NCI-H187 treated with DMSO at 0.1 percent for 48 hours (cell line): ENCODE results near the gene KLHL17.
"Not testable (repeated sequence)": the region's sequence is repeated elsewhere in the genome, so short reads cannot be mapped to it uniquely, and the experiment has no call there.

Source experiments
- DNase-seq: peaks from one replicate; lab custom pipeline; 2025; lab: John Stamatoyannopoulos, UW

The KLHL17 gene

DNA sequence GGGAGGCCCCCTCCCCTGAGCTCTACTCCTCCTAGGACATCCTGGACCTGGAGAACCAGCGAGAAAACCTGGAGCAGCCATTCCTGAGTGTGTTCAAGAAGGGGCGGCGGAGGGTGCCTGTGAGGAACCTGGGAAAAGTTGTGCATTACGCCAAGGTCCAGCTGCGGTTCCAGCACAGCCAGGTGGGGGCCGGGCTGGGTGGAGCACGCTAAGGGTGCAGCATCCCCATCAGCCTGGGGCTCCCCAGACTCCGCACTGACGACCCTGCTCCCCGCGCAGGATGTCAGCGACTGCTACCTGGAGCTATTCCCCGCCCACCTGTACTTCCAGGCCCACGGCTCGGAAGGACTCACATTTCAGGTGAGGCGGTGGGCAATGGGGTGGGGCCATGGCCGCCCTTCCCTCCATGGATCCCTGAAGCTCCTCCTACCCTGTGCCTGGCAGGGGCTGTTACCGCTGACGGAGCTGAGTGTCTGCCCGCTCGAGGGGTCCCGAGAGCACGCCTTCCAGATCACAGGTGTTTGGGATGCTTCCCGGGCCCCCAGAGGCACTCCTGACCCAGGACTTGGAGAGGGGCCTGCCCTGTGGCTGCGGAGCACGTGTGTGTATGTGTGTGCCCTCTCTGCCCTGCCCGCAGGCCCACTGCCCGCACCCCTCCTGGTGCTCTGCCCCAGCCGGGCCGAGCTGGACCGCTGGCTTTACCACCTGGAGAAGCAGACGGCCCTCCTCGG lies 10.0 kb downstream of the KLHL17 start:
- DNase-seq, result no peak

DNA sequence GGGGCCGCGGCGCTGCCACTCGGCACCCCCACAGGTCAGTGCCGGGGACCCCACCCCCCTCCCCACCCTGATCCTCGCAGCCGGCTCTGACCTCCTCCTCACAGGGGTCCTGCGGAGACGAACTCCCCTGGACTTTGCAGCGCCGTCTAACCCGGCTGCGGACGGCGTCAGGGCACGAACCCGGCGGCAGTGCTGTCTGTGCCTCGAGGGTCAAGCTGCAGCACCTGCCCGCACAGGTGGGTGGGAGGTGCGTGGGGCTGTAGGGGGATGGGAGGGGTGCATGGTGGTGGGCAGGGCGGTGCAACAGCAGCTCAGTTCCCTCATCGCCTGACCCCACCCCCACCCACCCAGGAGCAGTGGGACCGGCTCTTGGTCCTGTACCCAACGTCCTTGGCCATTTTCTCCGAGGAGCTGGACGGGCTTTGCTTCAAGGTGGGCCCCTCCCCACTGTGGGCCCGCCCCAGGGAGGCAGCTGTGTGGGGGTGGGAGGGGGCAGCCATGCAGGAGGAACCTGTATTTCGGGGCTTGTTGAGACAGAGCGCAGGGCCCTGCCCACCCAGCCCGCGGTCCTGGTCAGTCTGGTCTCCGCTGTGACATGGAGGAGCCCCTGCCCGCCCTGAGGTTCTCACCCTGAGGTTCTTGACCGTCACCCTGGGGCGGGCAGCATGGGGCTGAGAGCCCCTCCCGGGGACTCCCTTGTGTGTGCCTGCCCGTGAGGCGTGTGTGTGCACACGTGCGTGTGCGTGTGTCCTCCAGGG lies 10.8 kb downstream of the KLHL17 start:
- no peak for DNase-seq

DNA sequence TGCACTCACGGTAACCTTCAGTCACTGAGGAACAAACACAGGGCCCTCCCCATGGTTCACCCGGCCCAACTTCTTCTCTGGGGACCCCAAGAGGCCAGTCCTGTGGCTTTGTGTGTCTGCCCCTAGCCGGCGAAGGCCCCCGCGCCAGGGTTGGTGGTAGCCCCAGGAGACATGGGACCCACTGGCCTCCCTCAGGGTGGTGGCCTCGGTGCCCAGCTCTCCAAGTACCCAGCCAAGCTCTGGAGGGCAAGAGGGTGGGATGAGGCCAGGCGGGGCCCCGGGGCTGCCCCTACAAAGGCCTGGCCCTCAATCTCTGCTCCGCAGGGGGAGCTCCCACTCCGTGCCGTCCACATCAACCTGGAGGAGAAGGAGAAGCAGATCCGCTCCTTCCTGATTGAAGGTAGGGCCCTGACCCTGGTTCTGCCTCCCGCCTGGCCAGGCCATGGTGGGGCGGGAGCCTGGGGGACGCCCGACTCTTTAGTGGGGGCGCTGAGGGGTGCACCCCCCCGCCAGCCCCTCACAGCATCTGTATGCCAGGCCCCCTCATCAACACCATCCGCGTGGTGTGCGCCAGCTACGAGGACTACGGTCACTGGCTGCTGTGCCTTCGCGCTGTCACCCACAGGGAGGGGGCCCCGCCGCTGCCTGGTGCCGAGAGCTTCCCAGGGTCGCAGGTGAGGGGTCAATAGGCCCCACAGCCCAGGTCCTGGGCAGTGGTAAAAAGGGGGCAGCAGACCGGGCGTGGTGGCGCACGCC lies 11.5 kb downstream of the KLHL17 start:
- no peak for DNase-seq

DNA sequence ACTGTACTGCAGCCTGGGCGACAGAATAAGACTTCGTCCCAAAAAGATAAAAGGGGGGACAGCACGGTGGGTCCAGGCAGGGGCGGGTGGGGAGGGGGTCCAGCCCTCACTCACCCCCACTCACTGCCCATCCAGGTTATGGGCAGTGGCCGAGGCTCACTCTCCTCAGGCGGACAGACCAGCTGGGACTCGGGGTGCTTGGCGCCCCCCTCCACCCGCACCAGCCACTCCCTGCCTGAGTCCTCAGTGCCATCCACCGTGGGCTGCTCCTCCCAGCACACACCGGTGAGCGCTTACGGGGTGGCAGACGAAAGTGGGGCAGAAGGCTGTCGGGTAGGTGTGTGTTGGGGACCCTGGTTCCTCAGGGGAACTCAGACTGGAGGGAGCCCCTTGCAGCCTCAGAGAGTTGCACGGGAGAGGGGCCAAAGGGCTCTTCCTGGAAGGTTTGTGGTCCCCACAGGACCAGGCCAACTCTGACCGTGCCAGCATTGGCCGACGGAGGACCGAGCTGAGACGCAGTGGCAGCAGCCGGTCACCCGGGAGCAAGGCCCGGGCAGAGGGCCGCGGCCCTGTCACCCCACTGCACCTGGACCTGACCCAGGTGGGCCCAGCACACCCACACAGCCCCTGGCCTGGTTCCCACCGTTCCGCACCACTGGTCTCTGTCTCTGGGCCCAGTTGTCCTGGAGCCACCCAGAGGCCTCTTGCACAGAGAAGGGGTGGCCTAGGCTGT lies 12.5 kb downstream of the KLHL17 start:
- no peak for DNase-seq

DNA sequence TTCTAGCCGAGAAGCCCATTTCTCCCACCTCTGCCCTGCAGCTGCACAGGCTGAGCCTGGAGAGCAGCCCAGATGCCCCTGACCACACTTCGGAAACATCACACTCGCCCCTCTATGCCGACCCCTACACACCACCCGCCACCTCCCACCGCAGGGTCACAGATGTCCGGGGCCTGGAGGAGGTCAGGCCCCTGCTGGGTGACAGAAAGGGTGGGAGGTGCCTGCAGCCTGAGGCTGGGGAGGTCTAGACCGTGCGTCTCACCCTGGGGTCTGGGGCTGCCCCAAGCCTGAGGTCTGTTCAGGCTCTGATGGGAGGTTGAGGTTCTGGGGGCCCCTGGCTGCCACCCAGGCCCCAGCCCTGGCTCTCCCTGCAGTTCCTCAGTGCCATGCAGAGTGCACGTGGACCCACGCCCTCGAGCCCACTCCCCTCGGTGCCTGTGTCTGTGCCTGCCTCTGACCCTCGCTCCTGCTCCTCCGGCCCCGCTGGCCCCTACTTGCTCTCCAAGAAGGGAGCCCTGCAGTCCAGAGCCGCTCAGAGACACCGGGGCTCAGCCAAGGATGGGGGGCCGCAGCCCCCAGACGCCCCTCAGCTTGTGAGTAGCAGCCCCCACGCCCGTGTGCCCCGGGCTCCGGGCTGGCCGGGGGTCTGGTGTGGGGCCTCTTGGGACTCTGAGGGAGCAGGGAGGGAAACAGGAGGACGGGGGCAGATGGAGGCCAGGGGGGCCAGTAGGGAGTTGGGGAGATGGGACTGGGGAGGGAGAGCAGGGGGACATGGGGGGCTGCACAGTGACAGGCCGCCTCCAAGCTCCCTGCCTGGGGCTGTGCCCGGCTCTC lies 13.3 kb downstream of the KLHL17 start:
- no peak for DNase-seq

GRCh38 chr1:974293-974640 lies 13.9 kb downstream of the KLHL17 start:
- DNase-seq, result no peak

GRCh38 chr1:974687-975328 lies 14.4 kb downstream of the KLHL17 start:
- no peak for DNase-seq

DNA sequence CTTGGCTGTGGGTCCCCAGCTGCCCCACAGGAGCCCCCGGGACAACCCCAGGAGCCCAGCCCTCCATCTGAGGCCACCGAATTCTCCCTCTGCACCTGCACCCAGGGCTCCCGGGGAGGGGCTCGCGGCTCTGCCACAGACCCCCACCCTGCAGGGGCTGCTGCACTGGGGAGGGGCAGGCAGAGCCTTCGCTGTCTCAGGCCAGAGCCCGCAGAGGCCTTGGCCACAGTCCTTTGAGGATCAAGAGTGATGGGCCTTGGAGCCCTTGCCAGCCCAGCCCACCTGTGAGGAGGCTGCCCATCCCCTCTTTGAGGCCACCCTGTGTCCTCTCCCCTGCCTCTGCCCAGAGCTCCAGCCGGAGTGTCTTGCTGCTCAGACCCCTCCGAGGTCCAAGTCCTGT lies 15.0 kb downstream of the KLHL17 start:
- DNase-seq, result no peak

DNA sequence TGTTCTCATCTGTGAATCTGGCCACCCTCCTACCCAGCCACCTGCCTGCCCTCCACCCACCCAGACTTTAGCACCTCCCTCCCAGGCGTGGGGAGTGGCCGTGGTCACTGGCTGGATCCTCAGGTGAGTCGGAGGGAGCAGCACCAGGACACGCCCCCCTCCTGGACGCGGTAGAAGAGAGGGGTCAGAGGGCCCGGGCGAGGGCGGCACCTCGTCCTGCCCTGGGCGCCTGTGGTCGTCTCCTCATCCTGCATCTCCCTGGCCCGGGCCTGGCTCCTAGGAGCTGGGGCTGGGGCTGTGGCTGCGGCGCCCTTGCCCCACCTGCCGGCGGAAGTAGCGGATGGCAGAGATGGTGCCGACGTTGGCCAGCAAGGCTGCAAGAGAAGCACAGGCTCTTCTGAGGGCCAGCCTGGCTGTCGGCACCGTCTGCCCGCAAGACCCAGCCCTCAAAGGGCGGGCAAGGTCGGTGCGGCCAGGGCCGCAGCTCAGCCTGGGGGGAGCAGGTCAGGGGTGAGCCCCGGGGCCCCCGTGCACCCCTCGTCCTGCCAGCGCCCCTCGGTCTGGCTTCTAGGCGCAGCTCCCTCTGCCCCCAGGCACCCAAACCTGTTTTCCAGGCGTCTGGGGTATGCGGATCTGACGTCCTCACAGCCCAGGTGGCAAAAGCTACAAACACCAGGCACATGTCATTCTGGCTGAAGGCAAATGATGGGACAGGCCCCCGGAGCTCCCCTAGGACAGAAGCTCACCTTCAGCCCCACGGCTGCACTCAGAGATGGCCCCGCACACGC lies 15.7 kb downstream of the KLHL17 start:
- no peak for DNase-seq

DNA sequence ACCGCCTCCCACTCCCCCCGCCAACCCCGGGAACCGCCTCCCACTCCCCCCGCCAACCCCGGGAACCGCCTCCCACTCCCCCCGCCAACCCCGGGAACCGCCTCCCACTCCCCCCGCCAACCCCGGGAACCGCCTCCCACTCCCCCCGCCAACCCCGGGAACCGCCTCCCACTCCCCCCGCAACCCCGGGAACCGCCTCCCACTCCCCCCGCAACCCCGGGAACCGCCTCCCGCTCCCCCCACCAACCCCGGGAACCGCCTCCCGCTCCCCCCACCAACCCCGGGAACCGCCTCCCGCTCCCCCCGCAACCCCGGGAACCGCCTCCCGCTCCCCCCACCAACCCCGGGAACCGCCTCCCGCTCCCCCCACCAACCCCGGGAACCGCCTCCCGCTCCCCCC lies 16.4 kb downstream of the KLHL17 start:
- DNase-seq, result not testable (repeated sequence)

DNA sequence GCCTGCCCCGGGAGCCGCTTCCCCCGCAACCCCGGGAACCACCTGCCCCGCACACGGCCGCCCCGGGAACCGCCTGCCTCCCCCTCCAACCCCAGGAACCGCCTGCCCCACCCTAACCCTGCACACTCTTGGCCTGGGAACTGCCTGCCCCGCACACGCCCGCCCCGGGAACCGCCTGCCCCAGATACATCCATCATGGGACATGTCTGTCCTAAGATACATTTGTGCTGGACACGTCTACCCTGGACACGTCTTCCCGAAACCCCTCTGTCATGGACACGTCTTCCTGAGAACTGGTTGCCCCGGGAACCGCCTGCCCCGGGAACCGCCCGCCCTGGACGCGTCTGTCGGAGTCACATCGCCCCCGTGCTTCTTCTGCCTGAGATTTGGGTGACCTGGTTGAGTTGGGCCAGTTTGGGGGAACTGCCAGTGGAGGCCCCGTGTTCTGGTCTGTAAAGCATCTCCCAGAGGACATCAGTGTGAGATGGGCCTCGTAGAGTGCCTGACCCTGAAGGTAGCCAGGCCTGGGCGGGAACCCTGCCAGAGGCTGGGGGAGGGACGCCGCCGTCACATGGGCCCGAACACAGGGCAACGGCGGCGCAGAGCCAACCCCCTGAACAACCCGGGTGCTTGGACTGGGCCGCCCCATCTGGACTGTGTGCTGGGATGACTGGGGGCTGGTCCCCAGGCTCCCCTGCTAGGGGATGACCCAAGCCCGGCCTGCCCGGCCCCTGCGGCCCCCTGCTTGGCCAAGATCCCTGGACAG lies 17.9 kb downstream of the KLHL17 start:
- no peak for DNase-seq

- DNase-seq, result no peak
Observed at GRCh38 chr1:978835-979743, 18.7 kb downstream of the KLHL17 start.

DNA sequence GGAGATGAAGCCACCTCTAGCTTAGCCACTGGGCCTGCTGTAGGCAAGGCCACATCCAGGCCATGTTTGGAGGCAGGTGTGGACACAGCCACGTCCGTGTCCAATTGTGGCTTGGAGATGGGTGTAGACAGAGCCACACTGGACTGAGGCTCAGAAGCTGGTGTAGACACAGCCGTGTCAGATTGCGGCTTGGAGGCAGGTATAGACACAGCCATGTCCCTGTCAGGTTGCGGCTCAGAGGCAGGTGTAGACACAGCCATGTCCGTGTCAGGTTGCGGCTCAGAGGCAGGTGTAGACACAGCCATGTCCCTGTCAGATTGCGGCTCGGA lies 19.3 kb downstream of the KLHL17 start:
- no peak for DNase-seq

DNA sequence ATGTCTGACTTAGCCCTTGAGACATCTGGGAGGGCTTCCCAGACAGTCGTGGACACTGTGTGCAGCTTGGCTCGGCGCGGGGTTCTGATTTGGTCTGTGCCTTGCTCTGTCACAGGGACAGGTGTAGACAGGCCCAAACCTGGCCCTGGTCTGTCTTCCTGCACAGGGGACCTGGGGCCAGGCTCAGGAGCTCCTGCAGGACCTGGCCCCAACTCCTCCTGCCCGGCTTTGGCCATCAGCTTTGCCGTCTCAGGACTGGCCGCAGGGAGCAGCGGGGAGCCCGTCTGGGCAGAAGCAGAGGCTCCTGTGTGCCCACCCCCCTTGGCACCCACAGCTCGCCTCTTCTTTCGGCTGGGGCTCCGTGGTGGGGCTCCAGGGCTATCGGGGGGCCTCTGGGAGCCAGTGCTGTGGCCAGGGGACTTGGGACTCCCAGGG lies 19.8 kb downstream of the KLHL17 start:
- no peak for DNase-seq

- no peak for DNase-seq
Observed at GRCh38 chr1:980602-981395, 20.4 kb downstream of the KLHL17 start.

DNA sequence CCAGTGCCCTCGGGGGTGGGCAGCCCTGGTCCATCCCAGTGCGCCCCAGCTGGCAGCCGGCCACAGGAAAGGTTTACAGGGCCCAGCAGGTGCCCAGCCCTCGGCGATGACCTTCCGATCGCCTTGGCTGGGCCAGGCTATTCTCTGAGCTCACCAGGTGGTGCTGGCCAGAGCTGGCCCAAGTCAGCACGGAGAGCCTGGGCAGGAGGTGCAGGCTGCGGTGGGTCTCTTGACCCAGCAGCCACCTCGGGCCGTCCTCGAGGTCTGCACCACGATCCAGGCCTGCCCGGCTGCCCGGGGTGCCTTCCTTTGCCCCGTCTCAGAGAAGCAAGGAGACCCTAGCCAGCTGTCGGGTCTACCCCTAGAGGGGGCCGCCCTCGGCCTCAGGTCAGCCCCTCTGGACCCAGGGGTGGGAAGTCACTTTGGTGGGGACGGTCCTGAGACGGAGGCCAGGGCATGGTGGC lies 21.1 kb downstream of the KLHL17 start:
- DNase-seq, result no peak

DNA sequence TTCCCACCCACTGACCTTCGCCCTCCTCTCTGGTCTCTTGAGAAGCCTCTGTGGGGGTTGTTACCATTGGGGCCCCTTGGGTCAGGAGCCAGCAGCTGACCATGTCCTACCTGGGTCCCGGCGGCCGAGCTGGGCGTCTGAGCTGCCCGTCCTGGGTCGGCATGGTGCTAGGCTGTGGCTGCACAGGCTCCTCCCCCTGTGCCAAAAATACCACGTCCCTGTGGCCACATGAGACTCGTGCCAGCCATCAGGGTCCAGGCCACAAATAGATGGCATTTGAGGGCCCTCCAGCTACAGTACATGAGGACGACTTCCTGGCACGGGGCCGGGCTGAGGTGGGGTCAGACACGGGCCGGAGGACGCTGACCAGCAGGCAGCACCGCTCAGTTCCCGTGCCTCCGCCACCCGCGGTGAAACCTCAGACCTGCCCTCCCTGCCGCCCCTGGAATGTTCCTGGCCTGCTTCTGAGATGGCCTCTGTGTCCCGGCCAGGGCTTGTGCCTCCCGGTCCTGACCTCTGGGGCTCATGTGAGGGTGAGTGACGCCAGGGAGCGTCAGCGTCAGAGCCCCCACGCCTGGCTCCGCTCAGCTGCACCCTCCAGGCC lies 21.7 kb downstream of the KLHL17 start, which contains the start of gene PERM1:
Gene PERM1, minus strand, starts transcription at position 139 of the 604 bp plus-strand sequence. CDS start 1,064 bp downstream, outside the sequence.
- no peak for DNase-seq
